GM12865 (cell line): ENCODE data around the gene BLMH.
A peak's percentile ranks its signal among the peaks of the same experiment; 100 is the strongest.

Experiments used
- DNase-seq: peaks from one replicate; pipeline ENCODE4 v3.0.0; 2010; ENCODE audit warnings: low read depth
- H3K4me3 ChIP-seq: 2 replicates; pipeline ENCODE4 v1.5.1; 2011; ENCODE audit warnings: mild to moderate bottlenecking, low read depth, low read length, control low read depth
- TF ChIP-seq, protein P1 (sequence below): IDR thresholded peaks from 2 replicates; pipeline ENCODE4 v1.5.1; 2011; ENCODE audit warnings: low read length, control low read depth, low read depth, inconsistent platforms; ENCODE audit not compliant: insufficient read depth; ENCODE audit errors: missing control alignments

The BLMH gene, protein sequence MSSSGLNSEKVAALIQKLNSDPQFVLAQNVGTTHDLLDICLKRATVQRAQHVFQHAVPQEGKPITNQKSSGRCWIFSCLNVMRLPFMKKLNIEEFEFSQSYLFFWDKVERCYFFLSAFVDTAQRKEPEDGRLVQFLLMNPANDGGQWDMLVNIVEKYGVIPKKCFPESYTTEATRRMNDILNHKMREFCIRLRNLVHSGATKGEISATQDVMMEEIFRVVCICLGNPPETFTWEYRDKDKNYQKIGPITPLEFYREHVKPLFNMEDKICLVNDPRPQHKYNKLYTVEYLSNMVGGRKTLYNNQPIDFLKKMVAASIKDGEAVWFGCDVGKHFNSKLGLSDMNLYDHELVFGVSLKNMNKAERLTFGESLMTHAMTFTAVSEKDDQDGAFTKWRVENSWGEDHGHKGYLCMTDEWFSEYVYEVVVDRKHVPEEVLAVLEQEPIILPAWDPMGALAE

DNA sequence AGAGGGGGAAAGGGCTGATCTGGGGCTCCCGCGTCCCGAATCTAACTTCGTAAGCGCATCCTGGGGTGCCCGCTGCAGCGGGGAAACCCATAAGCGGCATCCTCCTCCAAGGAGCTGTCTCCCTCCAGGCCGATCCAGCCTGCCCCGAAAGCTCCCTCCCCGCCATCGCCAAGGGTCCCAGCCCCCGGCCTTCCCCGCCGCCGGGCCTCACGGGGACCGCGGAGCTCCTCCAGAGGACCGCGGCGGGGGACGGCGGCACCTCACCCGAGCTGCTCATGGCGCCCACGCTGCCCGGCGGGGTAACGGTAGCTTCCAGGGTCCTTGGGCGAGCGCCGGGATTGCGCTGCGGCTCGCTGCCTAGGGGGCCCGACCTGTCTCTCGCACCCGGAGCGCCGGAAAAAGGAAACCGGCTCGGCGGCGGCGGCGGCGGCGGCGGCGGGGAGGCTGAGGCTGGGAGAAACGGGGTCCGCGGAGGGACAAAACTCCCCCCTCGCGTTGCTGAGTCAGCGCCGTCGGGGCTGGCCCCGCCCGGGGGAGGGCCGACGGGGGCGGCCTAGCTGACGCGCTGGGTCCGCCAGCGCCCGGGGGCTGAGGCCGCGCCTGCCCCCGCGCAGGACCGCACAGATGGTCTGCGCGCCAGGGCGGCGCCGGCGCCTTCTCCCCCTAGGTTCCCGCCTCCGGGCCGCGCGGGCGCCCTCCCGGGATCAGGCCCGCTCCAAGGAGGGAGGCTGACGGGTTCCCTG is at the start of gene BLMH:
Gene BLMH, minus strand, starts transcription at position 402 of the 743 bp plus-strand sequence. Its CDS starts 125 bp downstream, at position 277.
- TF ChIP-seq, protein P1, sequence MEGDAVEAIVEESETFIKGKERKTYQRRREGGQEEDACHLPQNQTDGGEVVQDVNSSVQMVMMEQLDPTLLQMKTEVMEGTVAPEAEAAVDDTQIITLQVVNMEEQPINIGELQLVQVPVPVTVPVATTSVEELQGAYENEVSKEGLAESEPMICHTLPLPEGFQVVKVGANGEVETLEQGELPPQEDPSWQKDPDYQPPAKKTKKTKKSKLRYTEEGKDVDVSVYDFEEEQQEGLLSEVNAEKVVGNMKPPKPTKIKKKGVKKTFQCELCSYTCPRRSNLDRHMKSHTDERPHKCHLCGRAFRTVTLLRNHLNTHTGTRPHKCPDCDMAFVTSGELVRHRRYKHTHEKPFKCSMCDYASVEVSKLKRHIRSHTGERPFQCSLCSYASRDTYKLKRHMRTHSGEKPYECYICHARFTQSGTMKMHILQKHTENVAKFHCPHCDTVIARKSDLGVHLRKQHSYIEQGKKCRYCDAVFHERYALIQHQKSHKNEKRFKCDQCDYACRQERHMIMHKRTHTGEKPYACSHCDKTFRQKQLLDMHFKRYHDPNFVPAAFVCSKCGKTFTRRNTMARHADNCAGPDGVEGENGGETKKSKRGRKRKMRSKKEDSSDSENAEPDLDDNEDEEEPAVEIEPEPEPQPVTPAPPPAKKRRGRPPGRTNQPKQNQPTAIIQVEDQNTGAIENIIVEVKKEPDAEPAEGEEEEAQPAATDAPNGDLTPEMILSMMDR, result no peak
- H3K4me3 ChIP-seq, result peak within 1 kb of the TSS; percentile 93
- peak; percentile 89 for DNase-seq

DNA sequence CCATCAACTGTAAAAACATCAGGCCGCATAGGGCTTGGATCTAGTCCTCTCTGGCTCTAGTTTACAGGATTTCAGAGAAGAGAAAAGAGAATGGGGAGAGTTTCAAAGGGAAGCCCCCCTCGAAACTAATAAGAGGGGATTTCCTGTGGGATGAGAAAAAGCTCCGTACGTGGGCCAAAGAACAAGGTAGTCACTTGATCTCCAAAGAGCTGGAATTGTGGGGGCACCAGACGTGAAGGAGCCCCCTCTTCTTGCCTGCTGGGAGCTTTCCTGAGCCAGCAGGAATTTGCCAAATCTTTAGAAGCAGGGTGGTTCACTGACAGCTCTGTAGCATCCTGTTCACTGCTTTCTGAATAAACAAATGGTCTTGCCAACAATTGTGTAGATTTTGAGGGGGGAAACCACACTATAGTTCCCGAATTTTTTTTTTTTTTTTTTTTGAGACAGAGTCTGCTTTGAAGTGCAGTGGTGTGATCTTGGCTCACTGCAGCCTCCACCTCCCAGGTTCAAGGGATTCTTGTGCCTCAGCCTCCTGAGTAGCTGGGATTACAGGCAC is 49.1 kb upstream of the BLMH start:
- TF ChIP-seq, protein P1, result no peak
- H3K4me3 ChIP-seq, result no peak overlapping the region
- DNase-seq, result no peak

DNA sequence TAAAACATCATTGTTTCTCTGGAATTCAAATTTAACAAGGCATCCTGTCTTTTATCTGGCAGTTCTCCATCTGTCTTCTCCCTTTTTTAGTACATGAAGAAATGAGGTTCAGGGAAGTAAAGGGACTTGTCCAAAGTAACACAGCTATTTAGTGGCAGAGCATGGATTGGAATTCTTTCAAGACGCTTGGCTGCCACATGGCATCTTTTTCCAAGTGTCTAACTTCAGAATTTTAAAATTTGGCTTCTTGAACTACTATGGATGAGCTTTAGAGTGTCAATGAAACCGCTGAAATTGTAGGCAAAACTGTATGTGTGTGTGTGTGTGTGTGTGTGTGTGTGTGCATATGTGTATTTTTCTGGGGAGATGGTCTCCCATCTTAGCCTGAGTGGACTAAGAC is 47.3 kb upstream of the BLMH start:
- DNase-seq, result no peak
- no peak overlapping the region for H3K4me3 ChIP-seq
- TF ChIP-seq, protein P1, result no peak

DNA sequence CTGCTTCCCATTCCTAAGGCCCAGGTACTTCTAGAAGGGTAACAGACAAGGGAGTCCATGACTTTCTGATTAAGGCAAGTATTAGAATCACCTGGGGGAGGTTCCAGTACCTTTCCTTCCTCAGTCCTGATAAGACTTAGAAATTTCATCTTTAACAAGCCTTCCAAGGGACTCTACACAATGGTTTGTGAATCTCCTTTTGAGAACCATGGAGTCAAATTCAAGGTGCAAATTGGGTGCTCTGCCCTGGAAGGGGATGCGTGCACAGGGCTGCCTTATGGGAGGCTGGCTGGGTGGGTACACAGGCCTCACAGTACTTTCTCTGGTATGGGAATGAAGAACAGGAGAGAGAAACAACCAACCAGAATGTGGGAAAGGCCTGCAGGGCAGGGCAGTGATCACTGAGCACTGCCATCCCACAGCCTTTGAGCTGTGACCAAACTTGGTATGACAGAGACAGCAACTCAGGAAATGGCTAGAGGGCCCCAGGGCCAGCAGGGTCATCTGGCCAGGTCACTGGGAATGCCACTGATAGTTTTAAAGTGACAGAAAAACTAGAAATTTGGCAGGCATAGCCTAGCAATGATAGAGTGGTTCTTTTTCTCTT is 45.8 kb upstream of the BLMH start:
- TF ChIP-seq, protein P1, result no peak
- no peak for DNase-seq
- H3K4me3 ChIP-seq, result no peak overlapping the region

DNA sequence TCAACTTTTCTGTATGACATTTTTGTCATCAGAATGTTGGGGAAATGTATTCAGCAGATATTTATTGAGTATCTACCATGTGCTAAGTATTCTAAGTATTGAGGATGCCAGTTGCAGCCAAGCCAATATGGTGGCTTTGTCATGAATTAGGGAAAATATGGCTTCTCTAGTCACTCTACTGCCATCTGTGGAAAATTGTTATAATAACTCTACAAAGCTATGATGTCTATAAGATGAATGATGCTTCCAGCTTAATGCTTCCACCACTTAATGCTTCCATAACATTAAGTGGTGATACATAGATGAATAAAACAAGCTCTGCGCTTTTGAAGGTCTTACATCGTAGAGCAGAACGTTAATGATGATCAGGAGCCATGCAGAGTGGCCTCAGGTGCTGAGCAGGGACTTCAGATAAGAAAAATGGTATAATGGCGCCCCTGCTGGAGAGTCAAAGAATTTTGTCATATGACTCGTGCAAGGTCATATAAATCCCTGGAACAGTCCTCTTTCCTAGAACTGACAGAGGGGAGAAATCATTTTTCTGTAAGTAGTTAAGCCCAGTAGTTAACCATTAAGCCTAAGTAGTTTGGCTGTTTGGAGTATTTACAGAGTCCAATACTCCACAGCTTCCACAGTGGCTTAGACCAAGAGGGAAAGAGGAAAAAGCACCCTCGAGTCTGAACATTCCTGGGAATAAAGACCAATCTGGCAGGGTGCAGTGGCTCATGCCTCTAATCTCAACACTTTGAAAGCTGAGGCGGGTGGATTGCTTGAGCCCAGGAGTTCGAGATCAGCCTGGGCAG is 44.8 kb upstream of the BLMH start:
- no peak overlapping the region for H3K4me3 ChIP-seq
- peak; percentile 78 for DNase-seq
- TF ChIP-seq, protein P1, result peak; percentile 60

DNA sequence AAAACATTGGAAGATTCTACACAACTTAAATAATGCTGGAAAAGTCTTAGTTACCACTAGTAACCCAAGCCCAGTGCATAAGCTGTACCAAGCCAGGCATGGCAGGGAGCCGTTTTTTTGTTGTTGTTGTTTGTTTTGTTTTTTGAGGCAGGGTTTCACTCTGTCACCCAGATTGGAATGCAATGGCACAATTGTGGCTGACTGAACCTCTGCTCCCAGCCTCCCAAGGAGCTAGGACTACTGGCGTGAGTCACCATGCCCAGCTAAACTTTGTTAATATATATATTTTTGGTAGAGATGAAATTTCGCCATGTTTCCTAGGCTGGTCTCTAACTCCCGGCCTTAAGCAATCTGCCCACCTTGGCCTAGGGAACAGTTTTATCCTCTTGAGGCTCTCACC is 42.7 kb upstream of the BLMH start:
- TF ChIP-seq, protein P1, result no peak
- no peak for DNase-seq
- H3K4me3 ChIP-seq, result no peak overlapping the region
